GM19239 (cell line): Measurements from ENCODE around the gene ZNRF3.

Source experiments
- DNase-seq: peaks from one replicate; pipeline ENCODE4 v3.0.0; 2011; ENCODE audit warnings: low spot score; ENCODE audit not compliant: insufficient read length
- FAIRE-seq: peaks from 2 replicates; lab custom pipeline; 2011; peaks lifted over from hg19 to GRCh38; lab: Jason Lieb, UNC

The ZNRF3 gene

GRCh38 chr22:28949788-28950187, 66.4 kb downstream of the ZNRF3 start:
- no peak for FAIRE-seq
- no peak for DNase-seq

DNA sequence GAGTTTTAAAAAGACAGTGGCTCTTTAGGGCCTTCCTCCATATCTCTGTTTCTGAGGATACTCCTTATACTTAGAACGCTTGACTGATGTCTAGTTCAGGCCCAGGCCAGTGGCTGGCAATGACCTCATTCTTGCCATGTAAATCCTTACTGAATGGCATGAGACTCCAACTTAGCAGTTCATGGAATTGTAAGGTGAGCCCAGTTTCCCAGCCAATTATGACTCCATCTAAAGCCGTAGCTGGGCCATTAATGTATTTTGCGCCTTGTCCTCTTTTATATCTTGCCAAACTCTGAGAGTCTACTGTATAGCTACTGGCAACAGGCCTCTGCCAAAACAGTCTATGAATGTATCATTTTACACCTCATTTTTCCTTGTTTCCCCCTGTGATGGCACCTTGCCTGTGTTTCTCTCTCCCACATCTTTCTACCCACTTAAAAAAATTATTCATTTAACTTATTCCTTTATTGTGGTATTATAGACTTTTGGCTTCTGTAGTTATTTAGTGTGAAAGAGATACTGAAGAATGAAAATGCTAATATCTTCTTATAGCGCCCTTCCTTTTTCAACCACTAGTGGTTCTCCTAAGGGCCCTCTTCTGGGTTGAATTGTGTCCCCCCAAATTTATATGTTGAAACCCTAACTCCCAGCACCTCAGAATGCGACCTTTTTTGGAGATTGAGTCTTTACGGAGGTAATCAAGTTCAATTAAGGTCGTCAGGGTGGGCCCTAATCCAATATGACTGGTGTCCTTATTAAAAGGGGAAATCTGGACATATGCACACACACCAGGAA, 67.4 kb downstream of the ZNRF3 start:
- FAIRE-seq (no peak), DNase-seq (no peak)

DNA sequence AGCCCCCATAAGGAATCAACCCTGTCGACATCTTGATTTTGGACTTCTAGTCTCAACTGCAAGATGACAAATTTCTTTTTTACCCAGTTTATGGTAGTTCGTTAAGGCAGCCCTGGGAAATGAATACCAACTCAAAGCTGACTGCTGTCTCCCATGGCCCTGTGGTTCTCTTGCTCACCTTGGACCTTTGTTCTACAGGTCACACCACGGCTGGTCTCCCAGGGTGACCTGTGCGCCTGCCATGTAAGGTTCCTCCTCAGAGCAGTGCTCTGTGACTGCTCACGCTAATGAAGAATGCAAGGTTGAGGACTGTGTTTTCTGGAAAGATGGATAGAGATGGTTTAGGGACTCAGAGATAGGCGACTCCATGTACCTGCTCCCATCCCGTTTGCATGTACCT, 68.2 kb downstream of the ZNRF3 start:
- DNase-seq (no peak), FAIRE-seq (no peak)

DNA sequence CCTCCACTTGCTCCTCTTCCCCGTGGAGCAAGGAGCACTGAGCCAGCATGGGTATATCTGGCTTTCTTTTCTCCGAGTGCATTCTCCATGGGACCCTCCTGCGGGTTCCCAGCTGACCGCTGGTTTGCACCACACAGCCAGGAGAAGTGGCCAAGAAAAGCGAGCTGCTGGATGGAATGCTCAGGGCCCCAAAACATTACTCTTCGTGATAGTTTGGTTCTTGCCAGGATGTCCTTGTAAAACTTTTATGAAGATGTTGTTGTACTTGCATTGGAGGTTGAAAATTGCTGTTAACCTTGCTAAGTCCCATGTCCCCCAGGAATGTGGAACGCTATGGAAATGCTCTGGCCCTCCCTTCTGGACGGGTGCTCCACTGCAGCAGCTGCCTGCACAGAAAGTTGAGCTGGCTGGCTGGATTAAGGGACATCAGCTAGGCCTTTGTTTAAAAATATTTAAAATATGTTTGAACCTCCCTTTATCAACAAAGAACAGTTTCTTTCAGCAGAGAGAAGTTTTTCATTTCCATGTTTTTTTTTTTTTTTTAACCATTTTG, 68.7 kb downstream of the ZNRF3 start:
- FAIRE-seq = no peak
- no peak for DNase-seq

DNA sequence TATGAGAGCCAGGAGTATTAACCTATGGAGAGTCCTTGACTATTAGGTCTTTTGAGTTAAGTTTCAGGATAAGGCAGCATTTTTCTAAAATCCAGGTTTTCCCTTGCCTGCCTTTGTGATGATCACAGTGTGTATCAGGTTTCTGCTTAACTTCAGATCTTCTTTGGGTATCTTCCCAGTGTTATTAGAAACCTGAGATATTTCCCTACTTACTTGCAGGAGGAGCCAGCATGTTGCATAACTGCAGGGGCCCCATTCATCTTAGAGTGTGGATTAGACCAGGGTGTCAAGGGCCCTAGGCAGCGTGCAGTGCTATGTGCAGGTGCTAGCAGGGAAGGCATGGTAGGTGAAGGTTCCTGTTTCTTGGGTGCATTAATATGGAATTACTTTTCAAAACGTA, 69.5 kb downstream of the ZNRF3 start:
- DNase-seq (no peak), FAIRE-seq (no peak)

GRCh38 chr22:28953403-28953802, 70.0 kb downstream of the ZNRF3 start:
- DNase-seq = no peak
- no peak for FAIRE-seq

- FAIRE-seq = no peak
- DNase-seq = no peak
Observed at GRCh38 chr22:28953976-28954880, 70.9 kb downstream of the ZNRF3 start.

DNA sequence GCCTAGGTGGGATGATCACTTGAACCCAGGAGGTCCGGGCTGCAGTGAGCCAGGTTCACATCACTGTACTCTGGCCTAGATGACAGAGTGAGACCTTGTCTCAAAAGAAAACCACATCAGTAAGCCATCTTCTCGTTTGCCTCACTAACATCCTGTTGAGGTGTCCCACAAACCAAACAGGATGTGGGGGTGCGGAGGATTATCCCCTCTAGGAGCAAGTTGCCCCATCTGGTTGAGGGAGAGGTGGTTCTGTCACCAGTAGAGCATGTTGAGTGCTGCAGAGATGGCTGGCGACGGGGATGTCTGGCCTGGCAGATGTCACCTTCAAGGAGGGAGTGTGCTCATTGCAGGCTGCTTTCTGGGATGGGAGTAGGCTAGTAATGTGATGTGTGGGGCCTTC, 72.4 kb downstream of the ZNRF3 start:
- DNase-seq (peak; percentile 29), FAIRE-seq (peak; percentile 47)

DNA sequence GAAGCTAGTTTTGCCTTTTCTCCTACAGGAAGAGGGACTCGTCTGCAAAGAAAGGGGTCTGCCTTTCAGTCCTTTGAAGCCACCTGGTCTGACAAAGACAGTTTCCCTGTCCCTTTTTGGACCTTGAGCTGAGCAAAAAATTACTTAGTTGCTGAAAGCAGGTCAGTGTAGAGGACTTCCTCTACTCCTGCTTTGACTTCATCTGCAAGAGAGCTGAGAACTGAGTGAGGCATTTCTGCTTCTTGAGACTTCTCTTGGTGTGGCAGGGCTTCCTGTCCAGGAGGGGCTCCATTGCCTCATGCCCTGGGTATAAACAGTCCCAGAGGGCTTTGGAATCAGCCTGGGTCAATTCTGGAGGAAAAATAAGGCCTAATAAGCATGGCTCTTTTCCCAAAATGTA, 73.1 kb downstream of the ZNRF3 start:
- no peak for FAIRE-seq
- no peak for DNase-seq

- DNase-seq (no peak), FAIRE-seq (no peak)
Observed at GRCh38 chr22:28958611-28959010, 75.2 kb downstream of the ZNRF3 start.

DNA sequence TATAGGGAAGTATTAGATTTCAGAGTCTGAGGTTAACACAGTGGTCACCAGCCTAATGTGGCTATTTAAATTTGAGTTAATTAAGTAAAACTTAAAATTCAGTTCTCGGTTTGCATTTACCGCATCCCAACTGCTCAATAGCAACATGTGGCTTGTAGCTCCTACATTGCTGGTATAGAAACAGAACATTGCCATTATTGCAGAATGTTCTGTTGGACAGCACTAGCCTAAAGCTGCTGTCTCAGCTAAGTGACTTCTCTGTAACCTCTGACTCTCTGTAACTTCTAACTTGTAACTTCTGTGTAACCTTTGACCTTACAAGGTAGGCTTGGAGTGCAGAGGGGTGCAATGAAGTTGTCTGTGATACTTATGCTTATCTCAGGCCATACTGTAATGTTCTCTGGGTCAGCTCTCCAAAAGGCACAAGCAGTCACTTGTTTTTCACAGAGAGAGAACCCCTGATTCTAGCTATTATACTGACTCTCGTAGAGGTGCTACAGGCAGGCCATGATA, 78.7 kb downstream of the ZNRF3 start:
- DNase-seq (no peak), FAIRE-seq (no peak)

- no peak for FAIRE-seq
Observed at GRCh38 chr22:28963362-28963761, 80.0 kb downstream of the ZNRF3 start.

GRCh38 chr22:28967163-28967665, 83.8 kb downstream of the ZNRF3 start:
- FAIRE-seq (no peak), DNase-seq (no peak)

More at GRCh38 chr22:28963362-28963761, 80.0 kb downstream of the ZNRF3 start:
- no peak for DNase-seq

DNA sequence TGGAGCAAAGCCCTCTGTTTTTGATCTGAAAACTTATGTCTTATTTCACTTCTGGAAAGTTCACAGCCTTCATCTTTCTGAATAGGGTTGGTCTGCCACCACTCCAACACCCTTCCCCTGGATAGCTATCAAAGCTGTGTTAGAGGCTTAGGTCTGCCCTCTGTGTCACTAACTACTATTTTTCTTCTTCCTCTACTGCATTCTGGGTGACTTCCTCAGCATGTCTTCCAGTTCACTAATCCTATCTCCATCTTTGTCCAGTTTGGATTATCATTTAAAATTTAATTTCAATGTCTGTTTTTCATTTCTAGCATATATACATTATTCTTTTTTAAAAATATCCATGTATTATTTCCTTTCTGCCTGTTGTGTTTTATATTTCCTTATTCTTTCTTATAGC, 84.6 kb downstream of the ZNRF3 start:
- DNase-seq (no peak), FAIRE-seq (no peak)

DNA sequence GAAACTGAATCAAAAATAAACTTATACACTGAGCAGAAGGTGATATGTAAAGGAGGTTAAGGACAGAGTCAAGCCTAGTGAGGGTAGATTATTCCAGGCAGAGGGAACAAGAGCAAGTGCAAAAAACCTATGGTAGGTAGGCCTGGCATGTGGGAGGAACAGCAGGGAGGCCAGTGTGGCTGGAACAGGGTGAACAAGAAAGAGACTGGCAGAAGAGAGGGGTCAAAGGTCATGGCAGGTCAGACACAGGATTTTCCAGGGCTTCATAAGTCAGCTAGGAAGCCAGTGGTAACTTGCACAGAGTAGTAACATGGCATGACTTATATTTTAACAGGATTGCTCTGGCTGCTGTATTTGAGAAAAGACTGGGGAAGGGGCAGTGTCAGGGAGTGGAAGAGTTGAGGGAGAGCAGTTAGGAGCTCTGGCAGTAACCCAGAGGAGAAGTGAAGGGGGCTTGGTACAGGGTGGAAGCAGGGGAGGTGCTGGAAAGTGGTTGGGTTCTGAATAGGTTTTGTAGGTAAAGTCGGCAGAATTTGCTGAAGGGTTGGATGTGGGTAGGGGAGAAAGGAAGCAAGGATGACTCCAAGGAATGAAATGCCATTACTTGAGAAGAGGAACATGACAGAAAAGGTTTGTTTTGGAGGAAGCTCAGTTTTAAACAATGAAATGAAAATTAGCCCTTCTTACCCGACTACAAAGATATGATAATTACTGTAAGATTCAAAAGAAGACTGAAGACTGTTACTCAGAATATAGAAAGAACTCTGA, 86.2 kb downstream of the ZNRF3 start:
- FAIRE-seq (no peak), DNase-seq (no peak)

DNA sequence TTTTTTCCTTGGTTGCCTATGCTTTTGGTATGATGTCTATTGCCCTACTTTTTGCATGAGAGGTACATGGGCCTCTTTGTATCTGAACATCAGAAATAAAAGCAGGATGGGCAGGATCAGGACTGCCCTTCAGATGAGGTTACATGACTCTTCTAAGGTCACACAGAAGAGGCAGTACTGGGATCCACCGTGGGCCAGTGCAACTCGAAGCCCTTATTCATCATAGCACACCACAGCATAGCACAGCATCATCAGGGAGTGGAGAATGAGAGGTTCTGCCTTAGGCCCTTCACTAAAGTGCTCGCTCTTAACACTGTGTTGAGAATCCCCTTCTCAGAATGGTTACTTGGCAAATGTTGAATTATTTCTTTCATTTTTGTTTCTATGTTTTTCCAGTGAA, 90.0 kb downstream of the ZNRF3 start:
- DNase-seq (no peak), FAIRE-seq (no peak)

DNA sequence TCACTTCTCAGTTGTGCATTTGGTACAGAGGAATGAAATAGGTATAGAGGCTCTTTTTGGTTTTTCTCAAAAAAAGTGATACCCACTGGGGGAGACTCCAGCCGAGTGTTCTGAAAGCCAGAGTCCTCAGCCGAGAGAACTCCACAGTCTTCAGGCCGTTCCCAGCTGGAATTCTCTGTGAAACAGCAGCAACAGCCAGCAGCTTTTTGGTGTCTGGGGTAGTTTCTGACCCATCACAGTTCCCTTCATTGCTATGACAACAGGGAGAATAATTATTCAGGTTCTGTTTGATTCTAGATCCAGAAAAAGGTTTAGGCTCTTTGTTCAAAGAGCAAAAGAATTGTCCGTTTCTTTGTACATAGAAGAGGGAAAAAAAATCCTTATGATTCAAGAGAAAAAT, 93.7 kb downstream of the ZNRF3 start:
- FAIRE-seq = no peak
- no peak for DNase-seq

DNA sequence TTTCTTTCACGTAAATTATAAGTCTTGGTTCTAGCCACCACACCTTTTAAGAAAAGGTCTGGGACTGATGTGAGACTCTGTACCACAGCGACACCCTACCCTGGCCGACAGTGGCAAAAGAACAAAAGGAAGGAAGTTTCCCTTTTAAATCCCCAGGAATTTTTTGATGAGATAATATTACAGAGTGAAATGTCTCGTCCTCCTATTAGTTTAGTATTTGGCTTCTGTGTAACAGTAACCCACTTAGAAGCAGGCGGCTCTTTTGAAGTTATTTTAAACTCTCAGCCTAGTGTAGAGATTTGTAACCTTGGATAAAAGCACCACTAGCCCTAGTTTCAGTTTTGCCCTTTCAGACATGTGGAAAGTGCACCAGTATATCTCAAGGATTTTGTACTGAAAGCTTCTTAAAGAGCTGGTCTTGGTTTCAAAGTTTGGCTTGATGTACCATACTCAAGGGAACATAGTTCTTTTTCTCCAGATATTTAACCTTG, 94.2 kb downstream of the ZNRF3 start:
- DNase-seq (no peak), FAIRE-seq (no peak)

- DNase-seq (no peak), FAIRE-seq (no peak)
Observed at GRCh38 chr22:28978158-28978557, 94.8 kb downstream of the ZNRF3 start.
